GM12875 (cell line): Measurements from ENCODE around the gene ACAP2.

Experiments
- H3K4me3 ChIP-seq: one replicate; pipeline ENCODE4 v1.5.1; 2011; ENCODE audit warnings: low read depth, low read length, control low read depth
- TF ChIP-seq, protein P1 (sequence below): IDR thresholded peaks from 2 replicates; pipeline ENCODE4 v1.5.1; 2011; ENCODE audit warnings: low read depth, mild to moderate bottlenecking, control low read depth, inconsistent platforms, low read length, moderate library complexity, borderline replicate concordance; ENCODE audit not compliant: insufficient read depth

The ACAP2 gene

DNA sequence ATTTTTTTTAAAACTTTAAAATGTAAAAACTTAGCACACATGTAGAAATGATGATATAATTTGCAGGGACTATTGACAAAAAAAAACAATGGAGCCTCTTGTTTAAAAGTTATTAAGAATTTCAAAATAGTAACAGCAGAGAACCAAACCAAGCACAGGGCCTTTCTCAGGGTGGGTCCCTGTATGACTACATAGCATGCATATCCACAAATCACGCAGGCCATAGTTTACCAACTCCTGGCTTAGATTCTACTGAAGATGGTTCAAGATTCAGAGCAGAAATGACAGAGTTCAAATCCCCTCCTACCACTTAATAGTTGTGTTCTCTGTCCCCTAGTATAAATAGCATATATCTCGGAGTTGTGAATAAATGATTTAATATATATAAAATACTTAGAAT is 19.0 kb downstream of the ACAP2 start:
- TF ChIP-seq, protein P1, sequence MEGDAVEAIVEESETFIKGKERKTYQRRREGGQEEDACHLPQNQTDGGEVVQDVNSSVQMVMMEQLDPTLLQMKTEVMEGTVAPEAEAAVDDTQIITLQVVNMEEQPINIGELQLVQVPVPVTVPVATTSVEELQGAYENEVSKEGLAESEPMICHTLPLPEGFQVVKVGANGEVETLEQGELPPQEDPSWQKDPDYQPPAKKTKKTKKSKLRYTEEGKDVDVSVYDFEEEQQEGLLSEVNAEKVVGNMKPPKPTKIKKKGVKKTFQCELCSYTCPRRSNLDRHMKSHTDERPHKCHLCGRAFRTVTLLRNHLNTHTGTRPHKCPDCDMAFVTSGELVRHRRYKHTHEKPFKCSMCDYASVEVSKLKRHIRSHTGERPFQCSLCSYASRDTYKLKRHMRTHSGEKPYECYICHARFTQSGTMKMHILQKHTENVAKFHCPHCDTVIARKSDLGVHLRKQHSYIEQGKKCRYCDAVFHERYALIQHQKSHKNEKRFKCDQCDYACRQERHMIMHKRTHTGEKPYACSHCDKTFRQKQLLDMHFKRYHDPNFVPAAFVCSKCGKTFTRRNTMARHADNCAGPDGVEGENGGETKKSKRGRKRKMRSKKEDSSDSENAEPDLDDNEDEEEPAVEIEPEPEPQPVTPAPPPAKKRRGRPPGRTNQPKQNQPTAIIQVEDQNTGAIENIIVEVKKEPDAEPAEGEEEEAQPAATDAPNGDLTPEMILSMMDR: no peak
- H3K4me3 ChIP-seq: no peak overlapping the region

DNA sequence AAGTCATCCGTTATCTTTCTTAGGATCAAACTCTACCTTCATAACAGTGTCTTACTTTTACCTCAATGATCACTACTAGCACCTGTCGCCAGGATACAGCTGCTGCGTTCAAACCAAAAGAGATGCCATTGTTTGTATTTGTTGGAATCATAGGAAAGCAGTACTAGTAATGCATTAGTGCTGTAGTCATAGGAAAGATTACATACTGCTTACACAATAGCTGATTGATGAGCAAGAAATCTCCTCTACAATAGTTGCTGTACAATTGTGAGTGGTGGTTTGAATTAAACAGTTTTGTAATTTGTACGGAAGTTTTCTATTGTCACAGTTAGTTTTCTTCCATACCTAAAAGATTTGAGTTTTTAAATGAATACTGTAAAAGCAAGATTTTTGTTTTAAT is 21.4 kb downstream of the ACAP2 start:
- TF ChIP-seq, protein P1: no peak
- no peak overlapping the region for H3K4me3 ChIP-seq

DNA sequence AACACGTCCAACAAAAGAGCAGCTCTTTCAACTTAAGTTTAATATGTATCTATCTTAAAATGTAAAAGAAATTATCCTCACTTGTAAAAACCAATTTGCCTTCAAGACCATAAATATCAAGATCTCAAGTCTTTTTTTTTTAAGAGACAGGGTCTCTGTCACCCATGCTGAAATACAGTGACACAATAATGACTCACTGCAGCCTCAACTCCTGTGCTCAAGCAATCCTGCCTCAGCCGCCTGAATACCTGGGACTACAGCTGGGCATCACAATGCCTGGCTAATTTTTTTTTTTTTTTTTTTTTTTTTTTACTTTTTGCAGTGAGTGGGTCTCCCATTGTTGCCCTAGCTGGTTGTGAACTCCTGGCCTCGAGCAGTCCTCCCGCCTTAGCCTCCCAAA is 26.0 kb downstream of the ACAP2 start:
- TF ChIP-seq, protein P1: no peak
- H3K4me3 ChIP-seq: no peak overlapping the region

DNA sequence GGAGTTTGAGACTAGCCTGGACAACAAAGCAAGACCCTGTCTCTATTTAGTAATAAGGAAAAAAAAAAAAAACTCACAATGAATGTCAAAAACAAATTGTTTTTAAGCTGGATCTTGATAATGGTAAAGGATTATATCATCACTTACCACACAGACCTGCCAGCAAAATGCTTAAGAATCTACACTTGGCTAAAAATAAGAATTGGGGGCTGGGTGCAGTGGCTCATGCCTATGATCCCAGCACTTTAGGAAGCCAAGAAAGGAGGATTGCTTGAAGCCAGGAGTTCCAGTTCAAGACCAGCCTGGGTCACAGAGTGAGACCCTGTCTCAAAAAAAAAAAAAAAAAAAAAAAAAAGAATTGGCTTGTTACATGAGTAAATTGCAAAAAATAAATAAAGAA is 31.0 kb downstream of the ACAP2 start:
- TF ChIP-seq, protein P1: no peak

DNA sequence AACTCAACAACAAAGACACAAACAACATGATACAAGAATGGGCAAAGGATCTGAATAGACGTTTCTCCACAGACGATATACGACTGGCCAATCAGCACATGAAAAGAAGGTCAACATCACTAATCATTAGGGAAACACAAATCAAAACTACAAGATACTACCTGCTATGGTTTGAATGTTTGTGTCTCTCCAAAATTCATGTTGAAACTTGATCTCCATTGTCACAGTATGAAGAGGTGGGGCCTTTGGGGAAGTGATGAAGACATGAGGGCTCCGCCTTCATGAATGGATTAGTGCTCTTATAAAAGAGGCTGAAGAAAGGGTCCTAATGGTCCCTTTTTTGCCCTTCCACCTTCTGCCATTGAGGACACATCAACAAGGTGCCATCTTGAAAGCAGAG is 32.3 kb downstream of the ACAP2 start:
- H3K4me3 ChIP-seq: no peak overlapping the region
- TF ChIP-seq, protein P1: no peak

More for the DNA sequence above, 31.0 kb downstream of the ACAP2 start:
- no peak overlapping the region for H3K4me3 ChIP-seq

DNA sequence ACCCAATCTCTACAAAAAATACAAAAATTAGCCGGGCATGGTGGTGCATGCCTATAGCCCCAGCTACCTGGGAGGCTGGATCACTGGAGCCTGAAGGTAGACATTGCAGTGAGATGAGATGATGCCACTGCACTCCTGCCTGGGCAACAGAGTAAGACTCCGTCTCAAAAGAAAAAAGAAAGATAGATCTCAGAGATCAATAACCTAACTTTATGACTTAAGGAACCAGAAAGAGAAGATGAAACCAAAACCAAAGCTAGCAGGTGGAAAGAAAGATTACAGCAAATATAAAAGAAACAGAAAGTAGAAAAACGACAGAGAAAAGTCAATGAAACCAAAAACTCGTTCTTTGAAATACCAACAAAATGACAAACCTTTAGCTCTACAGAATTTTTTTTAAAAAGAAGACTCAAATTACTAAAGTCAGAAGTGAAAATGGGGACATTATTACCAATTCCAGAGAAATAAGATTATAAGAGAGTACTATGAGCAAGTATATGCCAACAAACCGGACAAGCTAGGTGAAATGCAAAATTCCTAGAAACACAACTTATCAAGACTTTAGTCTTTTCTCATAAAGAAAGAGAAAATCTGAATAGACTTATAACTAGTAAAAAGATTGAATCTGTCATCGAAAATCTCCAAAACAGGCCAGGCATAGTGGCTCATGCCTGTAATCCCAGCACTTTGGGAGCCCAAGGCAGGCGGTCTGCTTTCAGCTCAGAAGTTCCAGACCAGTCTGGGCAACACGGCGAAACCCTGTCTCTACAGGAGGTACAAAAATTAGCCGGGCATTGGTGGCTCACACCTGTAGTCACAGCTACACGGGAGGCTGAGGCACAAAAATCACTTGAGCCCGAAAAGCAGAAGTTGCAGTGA is 35.0 kb downstream of the ACAP2 start:
- H3K4me3 ChIP-seq: no peak overlapping the region

More for the DNA sequence above, 35.0 kb downstream of the ACAP2 start:
- TF ChIP-seq, protein P1: no peak
